GM12874 (cell line): Measurements from ENCODE around the gene ABLIM3.

ENCODE experiments used
- CTCF ChIP-seq: IDR thresholded peaks from 2 replicates; pipeline ENCODE4 v1.5.1; 2011; ENCODE audit warnings: low read depth, mild to moderate bottlenecking, control low read depth, low read length, moderate library complexity; ENCODE audit not compliant: insufficient read depth

Gene ABLIM3

GRCh38 chr5:149265068-149265465, 123.8 kb downstream of the ABLIM3 start:
- TF ChIP-seq CTCF, result no peak

GRCh38 chr5:149265597-149265996, 124.3 kb downstream of the ABLIM3 start:
- no peak for TF ChIP-seq CTCF

- TF ChIP-seq CTCF, result no peak
Measured at GRCh38 chr5:149267241-149267973, 126.1 kb downstream of the ABLIM3 start.

- peak; percentile 48; the same call in 1 of the 2 replicates for TF ChIP-seq CTCF
Measured at GRCh38 chr5:149268928-149269557, 127.8 kb downstream of the ABLIM3 start.

- no peak for TF ChIP-seq CTCF
Measured at GRCh38 chr5:149271195-149271715, 130.0 kb downstream of the ABLIM3 start.

- no peak for TF ChIP-seq CTCF
Measured at GRCh38 chr5:149271716-149272563, 130.6 kb downstream of the ABLIM3 start, which contains the start of gene AFAP1L1. AFAP1L1 (plus strand) TSS chr5:149271859; CDS start chr5:149271969, 110 bp downstream.

- no peak for TF ChIP-seq CTCF
Measured at GRCh38 chr5:149273237-149273636, 131.9 kb downstream of the ABLIM3 start.
